ENCODE measurements around the gene GOLGA8R. TPM values are rescaled to one million over a fixed set of nuclear protein-coding genes. Genes with fewer than 3 reads are reported as not detected.
"Not testable (repeated sequence)": the region's sequence is repeated elsewhere in the genome, so short reads cannot be mapped to it uniquely, and the experiment has no call there.

GOLGA8R gene
- total RNA-seq, 1 donor from 2014 or later: 5.1 TPM

DNA sequence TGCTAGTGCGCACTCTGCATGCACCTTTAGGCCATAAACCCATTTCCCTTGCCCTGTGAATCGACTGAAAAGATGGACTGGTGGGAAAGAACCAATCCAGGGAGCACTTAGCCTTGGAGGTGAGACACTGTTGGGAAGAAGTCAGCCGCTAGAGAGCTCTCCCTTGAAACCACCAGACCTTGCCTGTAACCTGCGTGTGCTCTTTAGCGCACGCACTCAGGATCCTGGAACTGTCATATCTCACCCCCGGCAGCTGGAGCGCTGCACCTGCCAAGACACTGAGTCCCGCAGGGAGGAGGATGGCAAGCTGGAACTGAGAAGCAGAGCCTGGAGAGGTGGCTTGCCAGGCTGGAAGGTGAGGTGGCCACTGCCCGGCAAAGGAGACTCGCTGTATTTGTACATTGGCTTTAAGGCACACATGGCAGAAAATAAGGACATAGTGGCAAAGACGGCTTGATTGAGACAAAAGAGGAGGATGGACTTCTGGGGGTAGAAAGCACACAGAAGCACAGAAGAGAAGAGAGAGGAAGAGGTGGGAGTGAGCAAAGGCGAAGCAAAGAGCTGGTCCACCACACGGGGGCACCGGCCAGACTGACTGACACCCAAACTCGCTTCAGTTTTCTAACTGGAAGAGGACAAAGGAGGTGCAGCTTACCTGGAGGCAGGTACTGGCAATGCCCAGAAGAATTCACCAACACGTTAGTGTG is 37.5 kb downstream of the GOLGA8R start:
- H3K27ac ChIP-seq; H3K4me3 ChIP-seq; DNase-seq; ATAC-seq; H3K27me3 ChIP-seq (ENCODE audit: low read depth); intact Hi-C loops (cut with DNase I); H3K36me3 ChIP-seq; H3K9me3 ChIP-seq; H3K4me1 ChIP-seq: not testable (repeated sequence)

DNA sequence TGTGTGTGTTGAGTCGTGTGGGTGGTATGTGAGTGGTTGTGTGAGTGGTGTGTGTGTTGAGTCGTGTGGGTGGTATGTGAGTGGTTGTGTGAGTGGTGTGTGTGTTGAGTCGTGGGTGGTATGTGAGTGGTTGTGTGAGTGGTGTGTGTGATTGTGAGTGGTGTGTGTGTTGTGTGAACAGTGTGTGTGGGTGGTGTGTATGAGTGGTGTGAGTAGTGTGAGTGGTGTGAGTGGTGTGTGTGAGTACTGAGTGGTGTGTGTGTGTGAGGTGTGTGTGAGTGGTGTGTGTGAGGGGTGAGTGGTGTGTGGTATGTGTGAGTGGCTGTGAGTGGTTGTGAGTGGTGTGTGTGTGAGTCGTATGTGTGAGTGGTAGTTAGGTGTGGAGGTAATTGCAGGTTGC is 38.2 kb downstream of the GOLGA8R start:
- H3K4me1 ChIP-seq; H3K9me3 ChIP-seq; H3K27ac ChIP-seq; DNase-seq; H3K4me3 ChIP-seq; H3K36me3 ChIP-seq; intact Hi-C loops (cut with DNase I); H3K27me3 ChIP-seq (ENCODE audit: low read depth): not testable (repeated sequence)
- ATAC-seq: peak in 1 of 2 donors; percentile 64

DNA sequence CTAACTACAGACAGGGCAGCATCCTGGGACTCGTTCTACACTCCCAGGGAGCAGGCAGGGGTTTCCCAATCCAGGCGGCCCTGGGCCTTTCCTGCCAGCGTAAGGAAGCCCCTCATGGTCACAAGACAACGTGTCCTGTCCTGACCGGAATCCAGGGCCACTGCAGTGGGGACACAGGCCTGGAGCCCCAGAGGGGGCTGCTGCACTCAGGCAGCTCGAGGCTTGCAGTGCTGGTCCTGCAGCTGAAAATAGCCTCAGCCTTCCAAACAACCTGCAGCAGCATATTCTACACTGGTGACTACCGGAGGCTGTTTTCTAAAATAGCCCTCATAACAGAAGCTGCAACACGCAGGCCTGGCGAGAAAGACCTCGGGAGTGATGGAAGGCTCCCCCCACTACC is 39.2 kb downstream of the GOLGA8R start:
- H3K27me3 ChIP-seq (ENCODE audit: low read depth); H3K36me3 ChIP-seq; intact Hi-C loops (cut with DNase I); H3K4me1 ChIP-seq; DNase-seq; H3K27ac ChIP-seq; H3K9me3 ChIP-seq; H3K4me3 ChIP-seq: not testable (repeated sequence)
- peak in 1 of 2 donors; percentile 10 for ATAC-seq

DNA sequence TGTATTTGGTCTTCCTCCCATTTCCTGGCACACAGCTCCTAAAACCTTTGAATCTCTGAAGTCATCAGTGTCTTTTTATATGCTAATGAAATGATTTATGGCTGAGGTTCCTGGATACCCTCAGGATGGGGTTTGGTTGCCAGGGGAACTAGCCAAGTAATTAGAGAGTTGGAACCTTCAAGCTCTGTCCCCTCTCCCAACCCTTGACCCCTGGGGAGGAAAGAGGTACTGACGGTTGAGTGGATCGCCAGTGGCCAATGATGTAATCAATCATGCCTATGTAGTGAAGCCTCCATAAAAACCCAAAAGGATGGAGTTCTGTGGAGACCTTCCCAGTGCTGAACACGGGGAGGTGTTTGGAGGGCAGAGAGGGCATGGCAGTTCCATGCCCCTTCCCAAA is 45.8 kb downstream of the GOLGA8R start:
- intact Hi-C loops (cut with DNase I); H3K27ac ChIP-seq; ATAC-seq: not testable (repeated sequence)

DNA sequence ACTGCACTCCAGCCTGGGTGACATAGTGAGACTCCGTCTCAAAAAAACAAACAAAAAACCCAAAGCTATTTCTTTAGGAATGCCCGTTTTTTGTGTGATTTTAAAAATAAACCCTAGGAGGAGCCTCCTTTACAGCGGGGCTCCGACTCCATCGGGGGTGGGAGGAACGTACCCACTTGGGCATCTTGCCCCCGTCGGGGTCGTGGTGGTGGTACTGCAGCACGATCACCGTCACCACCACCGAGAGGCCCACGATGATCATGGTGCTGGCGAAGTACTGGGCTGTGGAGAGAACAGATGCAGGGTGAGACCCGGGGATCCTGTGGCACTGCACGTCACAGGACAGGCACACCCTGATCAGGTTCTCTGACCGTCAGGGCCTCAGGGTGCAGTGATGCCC is 46.8 kb downstream of the GOLGA8R start:
- H3K27me3 ChIP-seq (ENCODE audit: low read depth); intact Hi-C loops (cut with DNase I); H3K36me3 ChIP-seq; H3K27ac ChIP-seq; DNase-seq; H3K9me3 ChIP-seq; H3K4me1 ChIP-seq; H3K4me3 ChIP-seq: not testable (repeated sequence)
- ATAC-seq: peak; percentile 19 to 44

More for the DNA sequence above, 45.8 kb downstream of the GOLGA8R start:
- not testable (repeated sequence) for H3K4me1 ChIP-seq; DNase-seq; H3K4me3 ChIP-seq; H3K27me3 ChIP-seq (ENCODE audit: low read depth); H3K36me3 ChIP-seq; H3K9me3 ChIP-seq

DNA sequence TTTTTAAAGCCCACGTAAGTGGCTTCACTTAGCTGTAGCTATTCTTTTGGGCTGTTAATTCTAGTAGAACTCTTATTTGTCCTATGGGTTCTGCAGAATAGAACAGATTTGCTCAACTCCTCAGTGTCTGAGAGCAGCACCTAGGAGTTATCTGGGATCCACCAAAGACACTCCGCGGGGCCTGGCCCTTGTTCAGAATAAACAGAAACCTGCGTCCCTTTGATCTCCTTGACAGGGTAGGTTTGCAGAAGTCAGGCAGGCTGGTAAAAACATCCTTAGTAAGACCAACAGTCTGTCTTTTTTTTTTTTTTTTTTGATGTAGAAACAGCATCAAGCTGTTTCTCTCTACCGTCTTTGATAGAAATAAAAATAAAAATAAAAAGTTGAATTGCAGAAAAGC is 52.7 kb downstream of the GOLGA8R start:
- H3K27ac ChIP-seq; H3K4me3 ChIP-seq; ATAC-seq; H3K36me3 ChIP-seq; H3K9me3 ChIP-seq; intact Hi-C loops (cut with DNase I); H3K4me1 ChIP-seq; H3K27me3 ChIP-seq (ENCODE audit: low read depth); DNase-seq: not testable (repeated sequence)

DNA sequence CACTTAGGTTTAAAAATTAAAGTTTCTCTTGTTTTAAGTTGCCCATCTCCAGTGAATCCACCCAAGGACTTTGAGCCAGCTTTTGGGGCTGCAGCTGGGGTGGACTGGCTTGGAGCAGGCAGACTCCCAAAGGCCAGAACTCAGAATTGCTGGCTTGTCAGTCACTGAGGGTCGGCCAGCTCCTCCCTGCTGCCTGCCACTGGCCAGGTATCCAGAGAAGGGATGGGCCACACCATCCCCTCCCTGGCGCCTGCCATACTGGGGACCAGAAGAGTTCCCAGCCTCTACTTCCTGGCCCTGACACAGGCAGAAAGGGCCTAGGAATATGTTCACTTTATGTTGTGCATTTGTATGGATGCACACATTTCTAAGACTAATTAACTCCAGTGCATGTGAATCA is 53.1 kb downstream of the GOLGA8R start:
- ATAC-seq; H3K27me3 ChIP-seq (ENCODE audit: low read depth); intact Hi-C loops (cut with DNase I); DNase-seq; H3K4me1 ChIP-seq; H3K27ac ChIP-seq; H3K4me3 ChIP-seq; H3K36me3 ChIP-seq; H3K9me3 ChIP-seq: not testable (repeated sequence)

DNA sequence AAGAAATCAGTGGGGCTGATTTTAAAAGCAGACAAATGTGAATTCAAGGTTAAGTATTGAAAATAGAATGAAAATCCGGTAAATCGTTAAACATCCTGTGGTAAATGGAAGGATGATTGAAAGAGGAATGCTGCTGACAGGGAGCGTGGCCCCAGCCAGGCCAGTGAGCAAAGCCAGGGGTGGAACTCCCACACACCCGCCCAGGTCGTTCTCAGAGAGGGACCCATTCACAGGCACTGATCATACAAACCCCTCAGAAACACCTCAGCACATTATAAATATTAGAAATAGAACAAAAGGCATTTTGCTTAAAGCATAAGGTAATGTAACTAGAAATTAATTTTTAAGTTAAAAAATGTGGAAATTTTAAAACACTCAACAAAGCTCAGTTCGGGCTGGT is 59.0 kb downstream of the GOLGA8R start:
- H3K4me1 ChIP-seq; H3K36me3 ChIP-seq; H3K4me3 ChIP-seq; DNase-seq; H3K27me3 ChIP-seq (ENCODE audit: low read depth); H3K9me3 ChIP-seq; intact Hi-C loops (cut with DNase I); ATAC-seq; H3K27ac ChIP-seq: not testable (repeated sequence)

Other genes starting within 250 kb of the GOLGA8R start
- 9.6 TPM for gene CHRFAM7A, start 20.7 kb downstream of the GOLGA8R start, total RNA-seq
- not detected for gene GOLGA8Q, start 137.8 kb upstream of the GOLGA8R start, total RNA-seq
- 0.24 TPM for gene GOLGA8H, start 189.8 kb upstream of the GOLGA8R start, total RNA-seq

Measured in lower lobe of right lung (tissue), 2 donors.